ENCODE measurements around the gene SDSL.
A peak's percentile ranks its signal among the peaks of the same experiment; 100 is the strongest.

Gene SDSL, protein sequence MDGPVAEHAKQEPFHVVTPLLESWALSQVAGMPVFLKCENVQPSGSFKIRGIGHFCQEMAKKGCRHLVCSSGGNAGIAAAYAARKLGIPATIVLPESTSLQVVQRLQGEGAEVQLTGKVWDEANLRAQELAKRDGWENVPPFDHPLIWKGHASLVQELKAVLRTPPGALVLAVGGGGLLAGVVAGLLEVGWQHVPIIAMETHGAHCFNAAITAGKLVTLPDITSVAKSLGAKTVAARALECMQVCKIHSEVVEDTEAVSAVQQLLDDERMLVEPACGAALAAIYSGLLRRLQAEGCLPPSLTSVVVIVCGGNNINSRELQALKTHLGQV

DNA sequence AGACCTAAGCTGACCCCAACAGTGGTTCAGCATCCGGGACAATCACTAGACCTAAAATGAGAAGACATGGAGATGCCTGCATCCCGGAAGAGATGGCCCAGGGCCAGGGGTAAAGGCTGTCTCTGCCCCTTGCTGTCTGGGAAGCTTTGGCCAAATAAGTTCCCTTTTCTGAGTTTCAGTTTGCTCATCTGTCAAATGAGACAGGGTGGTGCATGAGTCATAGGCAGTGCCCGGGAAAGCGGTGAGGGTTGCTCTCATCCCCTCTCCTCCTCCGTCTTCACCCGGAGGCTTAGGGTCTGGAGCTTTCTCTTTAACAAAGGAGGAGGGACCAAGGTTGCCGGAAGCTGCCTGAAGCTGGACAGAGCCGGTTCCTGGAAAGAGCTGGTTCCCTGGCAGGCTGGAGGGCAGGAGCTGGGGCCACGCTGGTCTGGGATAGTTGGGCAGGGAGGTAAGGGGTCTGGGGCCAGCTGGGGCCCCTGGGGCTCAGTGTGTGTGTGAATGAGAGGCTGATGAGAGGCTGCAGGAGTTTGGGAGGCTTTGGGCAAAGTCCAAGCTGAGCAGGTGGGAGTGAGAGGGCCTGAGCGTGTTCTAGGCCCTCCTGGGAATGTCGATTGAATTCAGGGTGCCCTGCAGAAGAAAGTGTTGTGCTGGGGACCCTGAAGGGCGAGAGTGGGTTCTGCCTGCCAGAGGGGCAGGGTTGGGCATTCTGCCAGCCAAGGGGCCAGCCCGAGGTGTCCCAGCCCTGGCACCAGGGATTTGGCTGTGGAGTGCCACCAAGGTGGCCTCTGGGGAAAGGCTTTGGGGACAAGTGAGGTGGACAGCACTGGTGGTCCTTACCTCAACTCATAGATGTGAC lies at the start of gene SDSL:
SDSL (plus strand) TSS at position 351 of the 856 bp plus-strand sequence. CDS start 5,603 bp downstream, outside the sequence.
- DNase-seq (ENCODE audit: low read depth in 2 of 3, low spot score in 1 of 3): peak; percentile 7 to 19 (median 9)

DNA sequence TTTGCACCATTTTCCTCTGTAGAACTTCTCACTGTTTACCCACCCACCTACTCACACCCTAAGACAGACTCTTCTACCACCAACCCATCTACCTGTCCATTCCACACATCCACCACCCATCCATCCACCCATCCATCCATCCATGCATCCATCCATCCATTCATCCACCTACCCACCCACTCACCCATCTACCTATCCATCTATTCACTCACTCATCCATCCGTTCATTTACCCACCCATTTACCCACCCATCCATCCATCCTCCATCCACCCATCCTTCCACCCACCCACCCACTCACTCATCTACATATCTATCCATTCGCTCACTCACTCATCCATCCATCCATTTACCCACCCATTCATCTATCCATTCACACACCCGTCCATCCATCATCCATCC lies 48.7 kb upstream of the SDSL start:
- no peak for DNase-seq (ENCODE audit: low read depth in 2 of 3, low spot score in 1 of 3)

DNA sequence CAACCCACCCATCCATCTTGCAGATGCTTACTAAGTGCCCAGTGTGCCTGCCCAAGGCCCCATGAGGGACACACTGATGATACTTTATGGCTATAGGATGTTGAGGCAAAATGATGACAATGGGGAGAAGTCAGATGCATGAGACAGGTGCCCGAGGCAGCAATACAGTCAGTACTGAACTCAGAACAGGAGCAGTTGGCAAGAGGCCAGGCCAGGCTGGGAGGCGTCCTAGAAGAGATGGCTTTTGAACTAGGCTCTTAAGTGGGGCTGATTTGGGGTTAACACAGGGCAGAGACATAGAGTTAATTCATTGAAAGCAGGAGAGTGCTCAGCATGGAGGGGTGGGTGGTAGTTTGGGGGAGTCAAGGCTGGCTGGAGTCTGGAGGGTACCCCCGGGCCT lies 48.2 kb upstream of the SDSL start:
- DNase-seq (ENCODE audit: low read depth in 2 of 3, low spot score in 1 of 3): no peak

DNA sequence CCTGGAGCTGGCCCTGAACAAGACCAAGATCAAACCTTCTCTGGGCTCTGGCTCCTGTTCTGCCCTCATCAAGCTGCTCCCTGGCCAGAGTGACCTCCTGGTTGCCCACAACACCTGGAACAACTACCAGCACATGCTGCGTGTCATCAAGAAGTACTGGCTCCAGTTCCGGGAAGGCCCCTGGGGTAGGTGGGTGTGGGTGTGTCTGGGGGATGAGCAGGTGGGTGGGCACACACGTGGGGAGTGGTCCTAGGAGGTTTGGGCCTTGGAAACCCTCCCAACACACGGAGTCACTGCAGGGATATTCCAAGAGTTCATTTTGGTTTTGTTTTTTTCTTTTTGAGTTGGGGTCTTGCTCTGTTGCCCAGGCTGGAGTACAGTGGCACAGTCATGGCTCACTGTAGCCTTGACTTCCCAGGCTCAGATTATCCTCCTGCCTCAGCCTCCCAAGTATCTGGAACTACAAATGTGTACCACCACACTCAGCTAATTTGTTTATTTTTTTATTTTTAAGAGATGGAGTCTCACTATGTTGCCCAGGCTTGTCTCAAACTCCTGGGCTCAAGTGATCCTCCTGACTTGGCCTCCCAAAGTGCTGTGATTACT lies 47.3 kb upstream of the SDSL start:
- DNase-seq (ENCODE audit: low read depth in 2 of 3, low spot score in 1 of 3): no peak

DNA sequence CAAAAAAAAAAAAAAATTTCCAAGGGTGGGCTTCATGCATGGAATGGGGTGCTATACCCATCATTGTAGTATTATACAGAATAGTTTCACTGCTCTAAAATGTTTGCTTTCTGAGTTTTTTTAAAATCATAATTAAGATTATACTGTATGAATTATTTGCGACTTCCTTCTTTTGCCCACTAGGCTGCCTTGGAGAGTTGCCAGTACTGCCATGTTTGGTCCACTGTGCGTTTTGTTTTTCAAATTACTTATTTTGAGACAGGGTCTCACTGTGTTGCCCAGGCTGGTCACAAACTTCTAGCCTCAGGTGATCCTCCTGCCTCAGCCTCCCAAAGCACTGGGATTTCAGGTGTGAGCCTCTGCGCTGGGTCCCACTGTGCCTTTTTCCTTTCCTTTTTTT lies 43.9 kb upstream of the SDSL start:
- DNase-seq (ENCODE audit: low read depth in 2 of 3, low spot score in 1 of 3): no peak

DNA sequence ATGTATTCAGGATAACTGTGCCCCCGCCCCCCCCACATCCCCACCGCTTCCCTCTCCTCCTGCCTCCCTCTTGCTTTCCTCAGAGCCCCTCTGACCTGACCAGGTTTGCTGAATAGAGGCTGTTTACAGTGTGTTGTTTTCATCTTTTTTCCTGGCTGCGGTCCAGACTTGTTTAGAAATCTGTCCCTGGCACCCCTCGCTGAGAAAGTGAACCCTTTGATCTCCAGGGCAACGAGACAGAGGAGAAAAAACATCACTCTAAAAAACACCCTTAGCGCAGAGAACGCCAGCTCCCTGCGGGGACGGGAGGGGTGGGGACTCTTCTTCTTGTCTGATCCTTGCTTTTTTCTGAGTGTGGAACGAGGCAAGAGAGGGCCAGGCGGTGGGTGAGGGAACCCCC lies 41.0 kb upstream of the SDSL start:
- no peak for DNase-seq (ENCODE audit: low read depth in 2 of 3, low spot score in 1 of 3)

DNA sequence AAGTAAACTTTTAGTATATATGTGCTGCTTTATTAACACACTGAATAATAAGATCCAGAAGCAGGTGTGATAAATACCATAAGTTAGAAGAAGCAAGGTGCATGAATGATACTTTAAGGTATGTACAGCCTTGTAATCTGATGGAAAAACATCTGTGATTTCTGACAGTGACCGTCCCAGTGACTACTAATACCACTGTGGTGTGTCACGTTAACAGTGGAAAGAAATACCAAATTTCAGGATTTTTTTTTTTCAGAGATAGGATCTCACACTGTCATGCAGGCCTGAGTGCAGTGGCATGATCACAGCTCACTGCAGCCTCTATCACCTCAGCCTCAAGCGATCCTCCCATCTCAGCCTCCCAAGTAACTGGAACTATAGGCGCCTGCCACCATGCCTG lies 40.0 kb upstream of the SDSL start:
- DNase-seq (ENCODE audit: low read depth in 2 of 3, low spot score in 1 of 3): no peak

DNA sequence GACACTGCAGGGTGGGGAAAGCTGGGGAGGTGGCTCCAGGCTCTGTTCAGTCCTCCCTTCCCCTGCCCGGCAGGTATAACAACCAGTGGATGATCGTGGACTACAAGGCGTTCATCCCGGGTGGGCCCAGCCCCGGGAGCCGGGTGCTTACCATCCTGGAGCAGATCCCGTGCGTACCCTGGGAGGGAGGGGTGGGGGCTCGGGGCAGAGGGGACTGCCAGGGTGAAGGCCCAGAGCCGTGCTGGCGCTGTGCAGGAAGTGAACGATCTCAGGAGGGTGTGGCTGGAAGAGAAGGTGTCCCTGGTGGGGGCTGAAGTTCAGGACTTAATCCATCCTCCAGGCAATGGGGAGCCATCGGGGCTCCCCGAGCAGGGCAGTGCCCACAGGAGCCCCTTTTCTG lies 37.4 kb upstream of the SDSL start:
- no peak for DNase-seq (ENCODE audit: low read depth in 2 of 3, low spot score in 1 of 3)

DNA sequence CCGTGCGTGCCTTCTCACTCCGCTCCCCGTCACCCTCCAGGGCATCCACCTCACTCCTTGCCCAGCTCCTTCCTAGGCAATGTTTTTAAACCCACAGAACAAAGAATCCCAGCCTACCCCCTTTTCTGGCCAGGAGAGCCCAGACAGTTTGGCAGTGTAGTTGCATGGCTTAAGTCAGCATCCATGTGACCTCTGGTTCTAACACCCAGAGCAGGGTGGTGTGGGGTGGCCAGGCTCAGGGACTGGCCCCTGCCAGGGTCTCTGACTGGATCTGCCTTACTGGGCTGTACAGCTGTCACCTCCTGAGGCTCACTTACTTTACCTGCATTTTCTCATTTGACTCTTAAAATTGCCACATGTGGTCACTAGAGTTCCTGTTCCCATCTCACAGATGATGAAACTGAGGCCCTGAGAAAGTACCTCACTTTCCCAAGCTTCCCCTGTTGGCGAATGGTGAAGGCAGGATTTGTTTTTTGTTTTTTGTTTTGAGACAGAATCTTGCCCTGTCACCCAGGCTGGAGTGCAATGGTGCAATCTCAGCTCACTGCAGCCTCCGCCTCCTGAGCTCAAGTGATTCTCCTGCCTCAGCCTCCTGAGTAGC lies 36.8 kb upstream of the SDSL start:
- no peak for DNase-seq (ENCODE audit: low read depth in 2 of 3, low spot score in 1 of 3)

DNA sequence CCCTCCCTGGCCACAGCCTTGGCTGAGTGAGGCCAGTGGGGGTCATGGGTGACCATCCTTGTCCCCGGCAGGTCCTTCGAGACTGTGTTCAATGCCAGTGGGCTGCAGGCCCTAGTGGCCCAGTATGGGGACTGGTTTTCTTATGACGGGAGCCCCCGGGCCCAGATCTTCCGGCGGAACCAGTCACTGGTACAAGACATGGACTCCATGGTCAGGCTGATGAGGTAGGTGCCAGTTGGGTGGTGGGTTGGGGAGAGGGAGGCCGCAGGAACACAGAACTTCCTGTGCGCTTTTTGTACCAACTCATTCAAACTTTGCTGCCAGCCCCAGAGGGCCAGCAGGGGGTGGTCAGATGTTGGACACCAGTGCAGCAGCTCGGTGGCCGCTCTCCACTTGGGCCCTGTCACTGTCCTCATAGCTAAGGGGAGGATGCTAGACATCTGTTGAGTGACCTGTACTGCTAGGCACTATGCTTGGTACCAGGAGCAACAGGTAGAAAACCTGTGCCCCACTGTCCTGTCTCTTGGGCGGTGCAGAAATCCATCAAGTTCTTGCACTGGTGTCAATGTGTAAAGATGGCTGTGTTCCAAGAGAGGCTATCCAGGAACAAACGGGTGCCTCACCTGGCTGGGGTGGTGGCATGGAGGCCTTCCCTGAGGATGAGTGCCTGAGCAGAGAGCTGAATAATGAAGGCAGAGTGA lies 35.2 kb upstream of the SDSL start:
- no peak for DNase-seq (ENCODE audit: low read depth in 2 of 3, low spot score in 1 of 3)

DNA sequence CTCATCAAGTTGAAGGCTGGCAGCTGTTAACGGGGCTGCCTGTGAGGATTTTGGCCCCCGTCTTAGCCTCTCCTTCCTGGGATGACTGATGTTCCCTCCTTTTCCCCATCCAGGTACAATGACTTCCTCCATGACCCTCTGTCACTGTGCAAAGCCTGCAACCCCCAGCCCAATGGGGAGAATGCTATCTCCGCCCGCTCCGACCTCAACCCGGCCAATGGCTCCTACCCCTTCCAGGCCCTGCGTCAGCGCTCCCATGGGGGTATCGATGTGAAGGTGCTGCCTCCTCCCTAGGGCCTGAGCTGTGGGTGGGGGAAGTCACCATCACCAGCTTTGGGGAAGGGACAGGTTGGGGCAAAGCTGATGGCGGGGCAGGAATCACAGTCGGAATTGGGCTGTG lies 34.5 kb upstream of the SDSL start:
- no peak for DNase-seq (ENCODE audit: low read depth in 2 of 3, low spot score in 1 of 3)

DNA sequence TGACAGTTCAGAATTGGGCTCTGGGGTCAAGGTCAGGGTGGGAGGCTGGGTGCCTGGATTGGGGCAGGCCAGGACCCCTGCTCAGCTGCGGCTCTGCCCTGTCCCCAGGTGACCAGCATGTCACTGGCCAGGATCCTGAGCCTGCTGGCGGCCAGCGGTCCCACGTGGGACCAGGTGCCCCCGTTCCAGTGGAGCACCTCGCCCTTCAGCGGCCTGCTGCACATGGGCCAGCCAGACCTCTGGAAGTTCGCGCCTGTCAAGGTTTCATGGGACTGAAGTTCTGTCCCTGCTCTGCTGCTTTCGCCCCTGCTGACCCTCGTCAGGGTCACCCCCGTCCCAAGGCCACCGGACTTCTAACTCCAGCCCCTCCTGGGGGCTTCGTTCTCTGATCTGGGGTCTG lies 33.8 kb upstream of the SDSL start:
- no peak for DNase-seq (ENCODE audit: low read depth in 2 of 3, low spot score in 1 of 3)

DNA sequence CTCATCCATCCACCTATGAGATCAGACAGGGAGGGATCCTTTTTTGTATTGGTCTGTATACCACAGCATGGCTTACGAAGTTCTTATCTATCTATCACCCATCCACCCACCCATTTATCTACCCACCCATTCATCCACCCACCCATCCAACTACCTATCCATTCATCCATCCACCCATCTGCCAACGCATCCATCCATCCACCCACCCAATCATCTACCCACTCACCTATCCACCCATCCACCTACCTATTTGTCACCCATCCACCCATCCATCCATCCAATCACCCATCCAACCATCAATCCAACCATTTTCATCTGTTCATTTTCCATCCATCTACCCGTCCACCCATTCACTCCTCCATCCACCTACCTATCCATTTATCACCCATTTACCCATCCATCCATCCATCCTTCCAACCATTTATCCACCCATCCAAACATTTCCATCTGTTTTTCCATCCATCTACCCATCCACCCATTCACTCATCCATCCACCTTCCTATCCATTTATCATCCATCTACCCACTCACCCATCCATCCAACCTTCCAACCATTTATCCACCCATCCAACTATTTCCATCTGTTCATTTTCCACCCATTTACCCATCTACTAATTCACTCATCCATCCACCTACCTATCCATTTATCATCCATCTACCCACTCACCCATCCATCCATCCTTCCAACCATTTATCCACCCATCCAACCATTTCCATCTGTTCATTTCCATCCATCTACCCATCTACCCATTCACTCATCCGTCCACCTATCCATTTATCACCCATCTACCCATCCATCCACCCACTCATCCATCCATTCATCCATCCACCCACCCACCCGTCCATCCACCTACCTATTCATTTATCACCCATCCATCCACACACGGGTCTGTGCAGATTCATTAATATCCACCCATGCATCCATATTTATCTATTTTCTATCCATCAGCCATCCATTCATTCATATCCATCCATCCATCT lies 31.8 kb upstream of the SDSL start:
- no peak for DNase-seq (ENCODE audit: low read depth in 2 of 3, low spot score in 1 of 3)

DNA sequence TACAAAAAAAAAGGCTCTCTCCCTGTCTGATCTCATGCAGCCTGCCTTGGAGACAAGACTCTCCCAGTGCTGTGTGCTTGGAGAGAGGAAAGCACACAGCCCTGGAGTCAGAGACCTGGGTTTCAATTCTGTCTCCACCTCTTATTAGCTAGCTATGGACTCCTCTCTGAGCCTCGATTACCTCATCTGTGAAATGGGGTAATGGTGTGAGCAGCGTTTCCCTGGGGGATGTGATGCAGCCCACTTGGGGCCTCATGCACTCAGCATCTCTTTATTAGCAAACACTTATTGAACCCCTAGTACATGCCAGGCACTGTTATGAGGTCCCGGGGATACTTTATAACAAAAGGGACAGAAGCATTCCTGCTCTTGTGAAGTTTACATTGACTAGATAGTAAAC lies 31.0 kb upstream of the SDSL start:
- no peak for DNase-seq (ENCODE audit: low read depth in 2 of 3, low spot score in 1 of 3)

DNA sequence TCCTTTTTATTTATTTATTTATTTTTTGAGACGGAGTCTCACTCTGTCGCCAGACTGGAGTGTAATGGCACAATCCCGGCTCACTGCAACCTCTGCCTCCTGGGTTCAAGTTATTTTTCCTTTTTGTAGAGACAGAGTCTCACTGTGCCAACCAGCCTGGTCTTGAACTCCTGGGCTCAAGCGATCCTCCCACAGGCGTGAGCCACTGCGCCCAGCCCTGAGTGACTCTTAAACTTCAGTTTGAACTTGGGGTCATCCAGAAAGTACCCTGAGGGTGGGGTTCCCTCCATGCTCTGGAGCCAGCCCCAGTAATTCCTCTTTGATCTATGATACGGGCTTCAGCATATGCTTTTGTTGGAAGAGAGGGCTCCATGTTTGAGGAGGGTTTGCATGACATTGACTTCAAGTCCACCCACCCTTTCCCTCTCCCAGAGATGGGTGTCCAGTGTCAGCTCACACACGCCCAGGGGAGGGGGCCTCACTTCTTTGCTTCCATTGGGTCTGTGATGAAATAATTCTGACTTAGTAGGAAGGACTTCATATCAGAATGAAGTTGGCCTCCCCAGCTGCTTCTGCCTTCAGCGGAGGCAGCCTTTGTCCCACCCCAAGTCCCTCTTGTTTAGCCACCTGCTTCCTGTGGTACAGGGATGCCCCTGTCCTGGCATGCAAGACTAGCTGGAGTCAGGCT lies 30.4 kb upstream of the SDSL start:
- no peak for DNase-seq (ENCODE audit: low read depth in 2 of 3, low spot score in 1 of 3)

DNA sequence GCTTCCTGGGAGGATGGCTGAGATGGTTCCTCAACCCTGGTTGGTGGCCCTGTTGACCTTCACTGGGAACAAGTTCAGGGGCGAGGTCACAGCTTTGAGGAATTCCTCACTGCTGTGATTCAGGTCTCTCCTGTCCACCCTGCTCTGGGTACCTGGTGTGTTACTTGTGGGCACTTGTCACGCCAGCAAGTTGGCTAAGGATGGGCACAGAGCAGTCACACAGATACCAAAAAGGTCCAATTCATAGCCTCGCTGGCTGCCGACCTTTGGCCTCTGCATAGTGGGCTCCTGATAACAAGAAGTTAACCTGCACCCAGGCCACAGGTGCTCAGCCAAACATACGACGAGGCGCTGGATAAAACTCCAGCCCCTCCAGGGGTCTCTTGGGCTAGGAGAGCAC lies 29.7 kb upstream of the SDSL start:
- no peak for DNase-seq (ENCODE audit: low read depth in 2 of 3, low spot score in 1 of 3)

DNA sequence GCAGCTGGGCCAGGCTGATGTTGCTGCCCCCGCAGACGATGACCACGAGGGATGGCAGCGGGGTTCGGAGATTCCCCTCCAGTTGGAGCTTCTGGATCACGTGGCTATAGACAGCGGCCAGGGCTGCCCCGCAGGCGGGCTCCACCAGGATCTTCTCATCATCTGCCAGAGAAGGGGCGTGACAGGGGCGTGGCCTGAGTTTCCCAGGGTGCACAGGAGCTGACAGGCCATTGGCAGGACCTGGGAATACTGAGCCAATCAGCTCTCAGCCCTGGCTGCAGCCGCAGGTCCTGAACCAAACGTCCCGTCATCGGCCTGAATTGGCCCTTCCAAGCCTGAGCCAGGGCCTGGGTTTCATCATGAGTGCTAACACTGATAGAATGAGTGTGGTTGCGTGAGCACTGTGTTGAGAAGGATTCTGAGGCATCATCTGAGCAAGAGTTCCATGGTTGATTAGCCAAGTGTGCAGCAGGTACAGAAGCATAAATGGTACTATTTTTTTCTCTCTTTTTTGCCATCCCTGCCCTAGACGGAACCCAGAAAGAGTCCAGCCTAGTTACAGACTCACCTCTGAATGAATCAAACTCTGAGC lies 29.1 kb upstream of the SDSL start:
- DNase-seq (ENCODE audit: low read depth in 2 of 3, low spot score in 1 of 3): no peak

DNA sequence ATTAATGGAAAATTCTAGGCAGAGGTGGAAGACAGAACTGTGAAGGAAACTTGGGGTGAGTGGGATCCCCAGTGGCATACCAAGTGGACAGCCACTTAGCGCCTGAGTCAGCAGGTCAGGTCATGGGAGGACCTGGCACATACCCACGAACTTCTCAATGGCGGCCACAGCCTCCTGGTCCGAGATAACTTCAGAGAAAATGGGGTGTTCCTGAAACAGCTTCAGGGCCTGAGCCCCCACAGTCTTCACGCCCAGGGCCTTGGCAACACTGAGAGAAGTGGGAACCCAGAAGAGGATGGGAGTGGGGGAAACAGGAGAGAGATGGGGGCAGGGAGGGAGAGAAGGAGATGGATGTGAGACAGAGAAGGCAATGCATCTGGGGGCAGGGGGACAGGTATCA lies 28.4 kb upstream of the SDSL start:
- DNase-seq (ENCODE audit: low read depth in 2 of 3, low spot score in 1 of 3): no peak

DNA sequence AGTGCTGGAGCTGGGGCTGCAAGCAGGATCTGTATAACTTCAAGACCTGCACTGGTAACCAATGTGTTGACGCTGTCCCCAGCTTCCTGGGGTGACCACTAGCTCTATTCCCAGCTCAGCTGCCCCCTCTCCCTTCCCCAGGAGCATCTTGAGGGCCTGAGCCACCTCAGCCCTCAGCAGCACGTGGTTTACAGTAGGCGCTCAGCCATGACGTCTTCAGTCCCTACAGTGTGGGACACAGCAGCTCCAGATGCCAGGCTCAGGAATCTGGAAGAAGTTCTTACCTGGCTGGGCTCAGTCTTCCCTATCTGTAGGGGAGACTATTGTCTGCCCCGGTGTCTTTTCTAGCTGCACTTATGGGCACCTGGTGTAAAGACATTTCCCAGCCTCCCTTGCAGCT lies 27.1 kb upstream of the SDSL start:
- no peak for DNase-seq (ENCODE audit: low read depth in 2 of 3, low spot score in 1 of 3)
